ENCODE data around the gene U2AF1L4. TPM values are rescaled to one million over a fixed set of nuclear protein-coding genes. Genes with fewer than 3 reads are reported as not detected.
A peak's percentile ranks its signal among the peaks of the same experiment; 100 is the strongest.

The U2AF1L4 gene
- total RNA-seq, 1 donor from 2014 or later: 15.1 TPM

DNA sequence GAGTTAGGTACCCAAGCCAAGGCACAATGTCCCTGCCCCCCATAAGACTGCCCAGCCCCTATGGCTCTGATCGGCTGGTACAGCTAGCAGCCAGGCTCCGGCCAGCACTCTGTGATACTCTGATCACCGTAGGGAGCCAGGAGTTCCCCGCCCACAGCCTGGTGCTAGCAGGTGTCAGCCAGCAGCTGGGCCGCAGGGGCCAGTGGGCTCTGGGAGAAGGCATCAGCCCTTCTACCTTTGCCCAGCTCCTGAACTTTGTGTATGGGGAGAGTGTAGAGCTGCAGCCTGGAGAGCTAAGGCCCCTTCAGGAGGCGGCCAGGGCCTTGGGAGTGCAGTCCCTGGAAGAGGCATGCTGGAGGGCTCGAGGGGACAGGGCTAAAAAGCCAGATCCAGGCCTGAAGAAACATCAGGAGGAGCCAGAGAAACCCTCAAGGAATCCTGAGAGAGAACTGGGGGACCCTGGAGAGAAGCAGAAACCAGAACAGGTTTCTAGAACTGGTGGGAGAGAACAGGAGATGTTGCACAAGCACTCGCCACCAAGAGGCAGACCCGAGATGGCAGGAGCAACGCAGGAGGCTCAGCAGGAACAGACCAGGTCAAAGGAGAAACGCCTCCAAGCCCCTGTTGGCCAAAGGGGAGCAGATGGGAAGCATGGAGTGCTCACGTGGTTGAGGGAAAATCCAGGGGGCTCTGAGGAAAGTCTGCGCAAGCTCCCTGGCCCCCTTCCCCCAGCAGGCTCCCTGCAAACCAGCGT is 30.4 kb downstream of the U2AF1L4 start:
- ATAC-seq (no peak), DNase-seq (ENCODE audit: low spot score) (no peak)

DNA sequence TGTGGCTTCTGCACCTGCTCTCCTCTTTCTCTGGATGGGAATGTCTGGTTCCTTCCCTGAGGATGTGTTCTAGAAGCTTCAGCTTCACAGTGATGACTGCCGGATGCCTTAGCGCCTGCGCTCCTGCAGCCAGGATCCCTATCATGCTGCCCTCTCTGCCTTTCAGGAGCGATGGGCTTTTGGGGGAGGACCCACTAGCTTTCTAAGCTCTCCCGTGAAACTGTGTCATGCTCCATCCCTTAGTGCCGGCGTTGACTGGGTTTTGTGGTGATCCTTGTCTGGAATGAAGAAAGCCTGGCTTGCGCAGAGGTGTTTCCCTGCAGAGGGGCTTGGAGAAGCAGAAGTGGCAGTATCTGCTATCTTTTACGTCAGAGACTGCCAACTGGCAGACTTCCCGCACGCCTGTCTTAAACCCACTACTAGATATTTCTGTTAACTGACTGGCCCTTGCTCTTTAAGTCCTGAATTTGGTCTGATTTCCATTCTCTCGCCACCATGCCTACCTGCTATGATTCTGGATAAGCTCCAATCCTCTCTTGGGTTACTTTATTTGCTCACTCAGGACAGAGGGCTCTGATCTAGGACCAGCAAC is 31.2 kb downstream of the U2AF1L4 start:
- ATAC-seq (no peak), DNase-seq (ENCODE audit: low spot score) (no peak)

DNA sequence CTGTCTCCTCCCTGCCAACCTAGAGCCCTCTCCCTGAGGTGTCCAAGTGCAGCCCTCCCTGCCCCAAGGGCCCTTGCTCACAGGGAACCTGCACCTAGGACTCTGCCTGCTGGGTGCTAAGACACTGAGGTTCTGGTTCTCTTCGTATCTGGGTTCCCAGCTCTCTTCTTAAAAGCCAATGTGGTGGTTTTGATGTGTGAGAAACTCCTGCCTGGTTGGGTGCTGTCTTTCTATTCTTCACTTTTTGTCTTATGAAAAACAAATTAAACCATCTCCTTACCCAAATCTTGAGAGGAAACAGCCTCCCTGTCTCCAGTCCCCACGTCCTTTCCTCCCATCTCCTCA is 31.7 kb downstream of the U2AF1L4 start:
- no peak for ATAC-seq

DNA sequence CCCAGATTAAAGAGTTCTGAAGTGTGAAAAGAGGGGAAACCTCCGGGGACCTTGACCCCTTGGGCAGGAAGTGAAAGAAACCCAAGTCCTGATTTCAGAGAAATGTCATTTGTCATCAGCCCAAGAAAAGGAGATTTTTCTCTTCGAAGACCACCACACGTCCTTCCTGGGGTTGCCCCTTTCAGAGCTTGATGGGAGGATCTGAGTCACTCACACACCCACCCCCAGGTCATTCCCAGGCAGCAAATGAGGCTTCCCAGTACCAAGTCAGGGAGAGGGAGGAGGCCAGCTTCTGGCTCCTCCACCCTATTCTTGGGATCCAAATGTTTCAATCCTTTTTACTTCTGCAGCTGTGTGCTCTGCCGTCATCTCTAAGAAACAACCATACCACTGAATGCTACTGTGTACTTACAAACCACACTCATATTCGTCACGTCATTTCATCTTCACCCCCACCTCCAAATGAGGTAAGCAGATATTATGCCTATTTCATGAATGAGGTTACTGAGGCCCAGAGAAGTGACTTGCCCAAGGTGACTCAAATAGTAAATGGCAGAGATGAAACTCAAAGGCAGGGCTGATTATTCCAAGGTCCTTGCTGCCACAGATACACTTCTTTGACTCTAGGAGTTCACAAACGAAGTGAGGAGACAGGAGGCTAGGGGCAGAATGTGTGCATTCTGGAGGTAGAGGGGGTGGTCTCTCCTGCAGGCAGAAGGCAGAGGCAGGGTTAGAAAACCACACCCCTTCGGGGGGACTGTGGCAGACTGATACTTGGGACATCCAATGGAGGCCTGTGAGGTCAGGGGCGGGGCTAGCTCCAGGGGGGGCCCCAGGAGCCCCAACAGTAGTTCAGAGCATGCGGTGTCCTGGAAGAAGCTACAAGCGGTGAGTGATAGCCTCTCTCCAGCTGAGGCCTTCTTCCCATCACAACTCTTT is 32.4 kb downstream of the U2AF1L4 start:
- DNase-seq (ENCODE audit: low spot score) (no peak), ATAC-seq (no peak)

More for the DNA sequence above, 31.7 kb downstream of the U2AF1L4 start:
- no peak for DNase-seq (ENCODE audit: low spot score)

GRCh38 chr19:35710784-35711723 is 34.2 kb downstream of the U2AF1L4 start:
- no peak for DNase-seq (ENCODE audit: low spot score)
- ATAC-seq: no peak

DNA sequence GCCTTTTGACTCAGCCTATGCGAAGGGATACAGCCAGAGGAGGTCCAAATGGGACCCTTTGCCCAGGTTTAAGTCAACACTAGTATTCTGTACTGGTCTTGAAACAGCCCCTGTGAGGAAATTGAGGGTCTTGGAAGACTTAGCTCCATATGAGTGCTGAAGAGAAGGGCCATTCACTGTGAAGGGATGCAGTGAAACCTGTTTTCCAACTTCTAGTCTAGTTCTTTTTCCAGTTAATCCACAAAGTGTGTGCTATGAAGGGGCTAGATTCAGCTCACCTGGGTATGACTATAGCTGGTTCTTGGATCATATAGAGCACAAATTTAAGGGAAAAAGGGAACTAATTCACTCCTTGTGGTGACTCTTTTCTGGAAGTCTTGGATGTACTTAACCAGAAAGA is 36.8 kb downstream of the U2AF1L4 start:
- ATAC-seq: no peak
- DNase-seq (ENCODE audit: low spot score): no peak

GRCh38 chr19:35704218-35704617 is 41.0 kb downstream of the U2AF1L4 start, which contains the start of gene ZBTB32:
Gene ZBTB32, plus strand, starts transcription at chr19:35704558. Its CDS starts 10,069 bp downstream, at chr19:35714627.
- ATAC-seq (no peak), DNase-seq (ENCODE audit: low spot score) (no peak)

DNA sequence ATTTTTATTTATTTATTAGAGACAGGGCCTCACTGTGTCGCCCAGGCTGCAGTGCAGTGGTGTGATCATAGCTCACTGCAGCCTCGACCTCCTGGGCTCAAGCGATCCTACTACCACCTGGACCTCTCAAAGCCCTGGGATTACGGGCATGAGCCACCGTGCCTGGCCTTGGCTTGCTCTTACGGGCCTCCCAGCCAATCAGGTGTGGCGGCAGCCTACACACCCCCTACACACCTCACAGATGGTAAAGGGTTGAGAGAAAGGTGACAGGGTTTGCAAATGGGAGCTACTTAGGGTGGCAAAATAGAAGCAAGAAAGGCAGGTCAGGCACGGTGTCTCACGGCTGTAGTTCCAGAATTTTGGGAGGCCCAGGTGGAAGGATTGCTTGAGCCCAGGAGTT is 41.9 kb downstream of the U2AF1L4 start:
- DNase-seq (ENCODE audit: low spot score) (no peak), ATAC-seq (no peak)

- peak; percentile 99 for ATAC-seq
Observed at GRCh38 chr19:35702223-35703012, 42.8 kb downstream of the U2AF1L4 start.

GRCh38 chr19:35696835-35697234 is 48.4 kb downstream of the U2AF1L4 start:
- ATAC-seq (no peak), DNase-seq (ENCODE audit: low spot score) (no peak)

More at GRCh38 chr19:35702223-35703012, 42.8 kb downstream of the U2AF1L4 start:
- peak; percentile 94 for DNase-seq (ENCODE audit: low spot score)

DNA sequence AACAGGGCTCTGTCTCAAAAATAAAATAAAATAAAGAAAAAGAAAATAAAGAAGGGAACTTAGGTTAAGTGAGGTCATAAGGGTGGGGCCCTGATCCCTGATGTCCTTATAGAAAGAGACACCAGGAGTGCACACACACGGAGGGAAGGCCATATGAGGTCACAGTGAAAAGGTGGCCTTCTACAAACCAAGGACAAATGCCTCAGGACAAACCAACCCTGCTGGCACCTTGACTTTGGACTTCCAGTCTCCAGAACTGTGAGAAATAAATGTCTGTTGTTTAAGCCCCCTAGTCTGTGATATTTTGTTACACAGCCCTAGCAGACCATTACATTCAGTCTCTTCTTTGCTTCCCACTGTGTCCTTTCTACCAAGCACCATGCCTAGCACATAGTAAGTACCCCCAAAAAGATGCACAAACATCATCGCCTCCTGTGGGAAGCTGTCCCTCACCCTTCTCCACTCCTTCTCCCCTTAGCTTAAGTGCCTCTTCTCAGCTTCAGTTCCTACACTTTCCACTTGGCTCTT is 49.3 kb downstream of the U2AF1L4 start:
- DNase-seq (ENCODE audit: low spot score): no peak

DNA sequence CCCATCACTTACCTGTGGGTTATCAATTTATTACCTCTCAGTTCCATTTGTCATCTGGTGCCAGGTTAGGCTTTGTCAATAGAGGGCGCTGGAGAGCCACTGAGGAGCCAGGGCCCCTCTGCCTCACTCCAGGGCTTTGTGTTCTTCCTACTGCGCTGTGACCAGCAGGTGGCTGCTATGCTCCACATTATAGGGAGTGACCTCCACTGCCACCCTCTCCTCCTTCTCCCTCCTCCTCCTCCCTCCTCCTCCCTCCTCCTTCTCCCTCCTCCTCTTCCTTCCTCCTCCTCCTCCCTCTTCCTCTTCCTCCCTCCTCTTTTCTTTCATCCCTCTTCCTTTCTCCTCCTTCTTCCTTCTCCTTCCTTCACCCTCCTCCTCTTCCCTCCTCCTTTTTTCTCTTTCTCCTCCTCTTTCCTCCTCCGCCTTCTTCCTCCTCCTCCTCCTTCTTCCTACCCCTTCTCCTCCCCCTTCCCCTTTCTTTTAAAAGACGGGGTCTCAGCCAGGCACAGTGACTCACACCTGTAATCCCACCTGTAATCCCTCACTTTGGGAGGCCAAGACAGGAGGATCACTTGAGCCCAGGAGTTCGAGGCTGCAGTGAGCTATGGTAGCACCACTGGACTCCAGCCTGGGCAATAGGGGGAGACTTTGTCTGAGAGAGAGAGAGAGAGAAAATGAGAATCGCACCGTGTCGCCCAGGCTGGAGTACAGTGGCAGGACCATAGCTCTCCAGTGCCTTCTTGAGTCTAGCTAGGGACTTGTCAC is 51.2 kb downstream of the U2AF1L4 start:
- ATAC-seq (peak; percentile 100), DNase-seq (ENCODE audit: low spot score) (peak; percentile 87)

More for the DNA sequence above, 49.3 kb downstream of the U2AF1L4 start:
- no peak for ATAC-seq

GRCh38 chr19:35693422-35693821 is 51.8 kb downstream of the U2AF1L4 start:
- peak; percentile 5 for ATAC-seq
- DNase-seq (ENCODE audit: low spot score): no peak

Other genes with a start within 250 kb of the U2AF1L4 start
- 2.0 TPM for gene DMKN, start 231.8 kb downstream of the U2AF1L4 start, total RNA-seq
- not detected for gene SBSN, start 217.1 kb downstream of the U2AF1L4 start, total RNA-seq
- not detected for gene GAPDHS, start 212.0 kb downstream of the U2AF1L4 start, total RNA-seq
- 26.6 TPM for gene TMEM147, start 199.8 kb downstream of the U2AF1L4 start, total RNA-seq
- not detected for gene ATP4A, start 181.8 kb downstream of the U2AF1L4 start, total RNA-seq
- gene PMIS2, start 159.2 kb downstream of the U2AF1L4 start, total RNA-seq: not detected
- gene HAUS5, start 132.7 kb downstream of the U2AF1L4 start, total RNA-seq: 5.7 TPM
- 30.7 TPM for gene RBM42, start 116.4 kb downstream of the U2AF1L4 start, total RNA-seq
- 0.48 TPM for gene ETV2, start 103.7 kb downstream of the U2AF1L4 start, total RNA-seq
- 196 TPM for gene COX6B1, start 97.1 kb downstream of the U2AF1L4 start, total RNA-seq
- not detected for gene UPK1A, start 78.9 kb downstream of the U2AF1L4 start, total RNA-seq
- 0.10 TPM for gene ZBTB32, start 40.9 kb downstream of the U2AF1L4 start, total RNA-seq
- gene KMT2B, start 27.4 kb downstream of the U2AF1L4 start, total RNA-seq: 23.0 TPM
- gene IGFLR1, start 3.0 kb downstream of the U2AF1L4 start, total RNA-seq: 30.8 TPM
- gene PSENEN, start 233 bp upstream of the U2AF1L4 start, total RNA-seq: 31.7 TPM
- 4.7 TPM for gene LIN37, start 3.2 kb upstream of the U2AF1L4 start, total RNA-seq
- gene HSPB6, start 11.6 kb upstream of the U2AF1L4 start, total RNA-seq: 7.0 TPM
- gene PROSER3, start 12.8 kb upstream of the U2AF1L4 start, total RNA-seq: 4.5 TPM
- gene ARHGAP33, start 30.1 kb upstream of the U2AF1L4 start, total RNA-seq: 3.6 TPM
- 196 TPM for gene PRODH2, start 67.4 kb upstream of the U2AF1L4 start, total RNA-seq
- gene NPHS1, start 107.1 kb upstream of the U2AF1L4 start, total RNA-seq: not detected
- gene KIRREL2, start 111.5 kb upstream of the U2AF1L4 start, total RNA-seq: 0.20 TPM
- gene APLP1, start 123.2 kb upstream of the U2AF1L4 start, total RNA-seq: 0.40 TPM
- gene NFKBID, start 155.1 kb upstream of the U2AF1L4 start, total RNA-seq: 2.3 TPM
- gene HCST, start 157.1 kb upstream of the U2AF1L4 start, total RNA-seq: 1.8 TPM
- 20.2 TPM for gene TYROBP, start 162.9 kb upstream of the U2AF1L4 start, total RNA-seq
- gene LRFN3, start 191.0 kb upstream of the U2AF1L4 start, total RNA-seq: 8.4 TPM
- 13.9 TPM for gene SDHAF1, start 249.8 kb upstream of the U2AF1L4 start, total RNA-seq